Measurements from ENCODE around the gene GAL3ST3. TPM values are rescaled to one million over a fixed set of nuclear protein-coding genes. Genes with fewer than 3 reads are reported as not detected.
"Not testable (repeated sequence)": the region's sequence is repeated elsewhere in the genome, so short reads cannot be mapped to it uniquely, and the experiment has no call there.

Gene GAL3ST3
- total RNA-seq, 2 experiments from 2014 or later: not detected

DNA sequence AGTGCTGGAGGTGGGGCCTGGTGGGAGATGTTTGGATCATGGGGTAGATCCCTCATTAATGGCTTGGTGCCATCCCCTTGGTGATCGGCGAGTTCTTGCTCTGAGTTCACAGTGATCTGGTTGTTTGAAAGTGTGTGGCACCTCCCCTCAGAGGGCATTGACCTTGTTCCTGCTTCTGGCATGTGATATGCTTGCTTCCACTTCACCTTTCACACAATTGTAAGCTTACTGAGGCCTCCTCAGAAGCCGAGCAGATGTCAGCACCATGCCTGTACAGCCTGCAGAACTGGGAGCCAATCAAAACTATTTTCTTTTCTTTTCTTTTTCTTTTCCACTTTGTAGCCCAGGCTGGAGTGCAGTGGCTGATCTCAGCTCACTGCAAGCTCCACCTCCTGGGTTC, 11.6 kb downstream of the GAL3ST3 start:
- Mint-ChIP-seq H3K4me1 (no peaks in the 10 kb centered on the region), H3K9me3 (no peaks in the 10 kb centered on the region), H3K36me3 (ENCODE audit: low read depth) (no peaks in the 10 kb centered on the region), H3K27ac (no peak overlapping the region), H3K4me3 (no peak overlapping the region), H3K27me3 (peaks cover 12% of the 10 kb centered on the region)
- DNase-seq: no peak
- ChIA-PET CTCF (interaction anchor here (1.2 to 1.4 kb wide), 2 partner anchors 15 to 32 kb away, joined by 4 to 6 read pairs; no protein-coding TSS in a partner anchor), POLR2A (no interaction called here)

DNA sequence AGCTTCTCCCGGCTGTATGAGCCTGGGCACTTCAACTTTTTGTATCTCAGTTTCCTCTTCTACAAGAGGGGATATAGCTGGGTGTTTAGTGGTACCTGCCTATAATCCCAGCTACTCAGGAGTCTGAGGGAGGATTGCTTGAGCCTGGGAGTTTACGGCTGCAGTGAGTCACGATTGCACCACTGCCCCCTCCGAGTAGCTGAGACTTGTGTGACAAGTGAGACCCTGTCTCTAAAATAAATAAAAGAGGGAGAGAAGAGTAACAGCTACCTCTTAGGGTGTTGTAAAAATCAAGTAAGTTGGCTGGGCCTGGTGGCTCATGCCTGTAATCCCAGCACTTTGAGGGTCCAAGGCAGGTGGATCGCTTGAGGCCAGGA, 12.6 kb downstream of the GAL3ST3 start:
- no peaks in the 10 kb centered on the region for H3K9me3 Mint-ChIP-seq
- H3K27ac Mint-ChIP-seq: no peak overlapping the region
- H3K4me1 Mint-ChIP-seq: no peaks in the 10 kb centered on the region
- POLR2A ChIA-PET: interaction anchor here (1.1 to 1.6 kb wide), 2 partner anchors 14 to 16 kb away, joined by 4 read pairs; partner anchors contain the start of gene SF3B2
- CTCF ChIA-PET: interaction anchor here (1.0 to 2.1 kb wide), 2 partner anchors 9 to 14 kb away, joined by 6 to 20 read pairs; no protein-coding TSS in a partner anchor
- DNase-seq: no peak
- no peaks in the 10 kb centered on the region for H3K36me3 Mint-ChIP-seq (ENCODE audit: low read depth)
- no peak overlapping the region for H3K4me3 Mint-ChIP-seq
- peaks cover 12% of the 10 kb centered on the region for H3K27me3 Mint-ChIP-seq

DNA sequence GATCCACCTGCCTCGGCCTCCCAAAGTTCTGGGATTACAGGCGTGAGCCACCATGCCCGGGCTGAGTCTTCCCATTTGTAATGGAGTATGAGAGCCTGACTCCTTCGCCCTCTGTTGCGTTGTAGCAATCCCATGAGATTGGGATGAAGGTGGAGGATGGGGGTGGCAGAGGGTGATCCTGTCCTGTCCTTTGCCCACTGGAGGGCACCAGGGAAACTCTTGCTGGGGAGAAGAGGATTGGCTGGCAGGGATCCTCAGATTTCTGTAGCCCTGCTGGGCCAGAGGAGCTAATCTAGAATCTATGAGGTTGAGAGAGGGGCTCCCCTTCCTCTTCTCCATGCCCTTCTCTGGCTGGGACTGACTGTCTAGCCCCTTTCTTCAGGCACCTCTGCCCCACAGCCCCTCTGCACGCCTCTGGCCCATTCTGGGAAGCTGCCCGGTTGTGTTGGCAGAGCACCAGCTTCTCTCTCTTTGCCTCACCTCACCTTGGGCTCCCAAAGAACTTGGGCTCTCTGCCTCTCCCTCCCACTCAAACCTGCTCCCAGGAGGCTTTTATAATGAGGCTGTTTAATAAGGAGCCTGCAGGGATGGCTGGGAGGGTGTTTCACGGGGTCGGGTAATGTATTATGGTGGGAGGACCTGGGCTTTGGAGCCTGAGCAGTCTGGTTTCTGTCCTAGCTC, 13.2 kb downstream of the GAL3ST3 start:
- ChIA-PET POLR2A (interaction anchor here (1.1 to 1.6 kb wide), 2 partner anchors 13 to 16 kb away, joined by 4 read pairs; partner anchors contain the start of gene SF3B2), CTCF (interaction anchor here (1.0 to 2.1 kb wide), 2 partner anchors 10 to 14 kb away, joined by 6 to 20 read pairs; no protein-coding TSS in a partner anchor)
- no peaks in the 10 kb centered on the region for H3K9me3 Mint-ChIP-seq
- H3K4me1 Mint-ChIP-seq: no peaks in the 10 kb centered on the region
- peaks cover 12% of the 10 kb centered on the region for H3K27me3 Mint-ChIP-seq
- no peak overlapping the region for H3K4me3 Mint-ChIP-seq
- H3K36me3 Mint-ChIP-seq (ENCODE audit: low read depth): no peaks in the 10 kb centered on the region
- no peak for DNase-seq
- no peak overlapping the region for H3K27ac Mint-ChIP-seq

DNA sequence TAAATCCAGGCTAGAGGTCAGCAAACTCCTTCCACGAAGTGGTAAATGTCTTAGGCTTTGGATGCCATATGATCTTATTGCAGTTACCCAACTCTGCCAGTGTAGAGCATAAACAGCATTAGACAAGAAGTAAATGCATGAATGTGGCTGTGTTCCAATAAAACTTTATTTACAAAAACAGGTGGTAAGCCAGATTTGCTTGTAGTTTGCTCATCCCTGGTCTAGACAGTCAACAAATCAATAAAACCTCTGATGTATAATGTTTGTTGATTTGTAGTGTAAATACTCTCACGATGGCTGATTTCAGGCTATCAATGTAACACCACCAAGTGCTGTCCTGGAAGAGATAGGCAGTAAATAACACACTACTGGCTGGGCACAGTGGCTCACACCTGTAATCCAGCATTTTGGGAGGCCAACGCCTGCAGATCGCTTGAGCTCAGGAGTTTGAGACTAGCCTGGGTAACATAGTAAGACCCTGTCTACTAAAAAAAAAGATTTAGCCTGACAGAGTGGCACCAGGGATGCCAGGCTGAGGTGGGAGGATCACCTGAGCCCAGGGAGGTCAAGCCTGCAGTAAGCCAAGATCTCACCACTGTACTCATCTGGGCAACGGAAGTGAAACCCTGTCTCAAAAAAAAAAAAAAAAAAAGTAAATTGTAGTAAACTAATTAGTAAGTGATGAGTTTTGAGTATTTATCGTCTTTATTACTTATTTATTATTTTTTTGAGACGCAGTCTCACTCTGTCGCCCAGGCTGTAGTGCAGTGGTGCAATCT, 15.8 kb downstream of the GAL3ST3 start:
- Mint-ChIP-seq H3K27ac (no peak overlapping the region), H3K4me3 (no peak overlapping the region), H3K4me1 (no peaks in the 10 kb centered on the region), H3K9me3 (no peaks in the 10 kb centered on the region), H3K36me3 (ENCODE audit: low read depth) (no peaks in the 10 kb centered on the region), H3K27me3 (peaks cover 8% of the 10 kb centered on the region)
- ChIA-PET CTCF (interaction anchor here (0.7 kb wide), 2 partner anchors 767 to 1318 kb away, joined by 3 to 7 read pairs; no protein-coding TSS in a partner anchor), POLR2A (no interaction called here)
- no peak for DNase-seq

DNA sequence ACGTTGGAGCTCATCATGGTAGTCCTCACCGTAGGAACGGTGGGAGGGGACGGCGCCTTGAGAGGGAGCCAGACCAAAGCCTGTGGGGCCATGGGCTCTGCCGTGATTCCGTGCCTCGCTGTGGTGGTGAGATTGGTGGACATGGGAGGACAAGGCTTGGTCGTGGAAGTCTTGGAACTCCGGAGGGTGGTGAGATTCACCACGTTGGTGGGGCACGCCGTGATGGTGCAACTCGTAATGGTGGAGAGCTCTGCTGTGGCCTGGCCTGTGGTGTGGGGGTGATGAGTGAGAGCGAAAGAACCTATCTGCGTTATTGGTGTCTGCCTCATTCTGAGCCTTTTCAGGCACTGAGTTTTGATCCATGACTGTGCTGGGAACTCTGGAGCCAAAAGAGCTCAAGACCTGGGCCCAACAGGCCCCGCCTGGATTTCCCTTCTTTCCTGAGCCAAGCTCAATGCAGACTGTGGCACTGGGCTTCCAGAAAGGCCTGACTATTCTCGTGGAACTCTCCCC, 22.9 kb downstream of the GAL3ST3 start, which contains the start of gene CATSPER1:
TSS of gene CATSPER1 (minus strand) at position 463 of the 513 bp plus-strand sequence. CDS start at position 363, 100 bp downstream.
- CTCF ChIA-PET: interaction anchor here (0.6 to 1.4 kb wide), 2 partner anchors 19 to 277 kb away, joined by 3 to 5 read pairs; no protein-coding TSS in a partner anchor
- H3K36me3 Mint-ChIP-seq (ENCODE audit: low read depth): no peaks in the 10 kb centered on the region
- DNase-seq: no peak
- H3K27ac Mint-ChIP-seq: no peak within 1 kb of the TSS
- no peaks in the 10 kb centered on the region for H3K9me3 Mint-ChIP-seq
- H3K4me3 Mint-ChIP-seq: no peak within 1 kb of the TSS
- peaks cover 14% of the 10 kb centered on the region for H3K4me1 Mint-ChIP-seq
- POLR2A ChIA-PET: interaction anchor here (2.6 kb wide), 1 partner anchor 26 kb away, joined by 7 read pairs; the partner anchor contains the start of gene SF3B2
- peaks cover 13% of the 10 kb centered on the region for H3K27me3 Mint-ChIP-seq

DNA sequence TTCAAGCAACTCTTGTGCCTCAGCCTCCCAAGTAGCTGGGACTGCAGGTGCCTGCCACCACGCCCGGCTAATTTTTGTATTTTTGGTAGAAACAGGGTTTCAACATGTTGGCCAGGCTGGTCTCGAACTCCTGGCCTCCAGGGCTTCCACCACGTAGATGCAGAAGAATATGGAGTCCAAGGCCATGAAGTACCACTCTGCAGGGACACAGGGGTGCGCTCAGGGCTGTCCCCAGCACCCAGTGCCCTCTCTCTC, 25.8 kb downstream of the GAL3ST3 start:
- not testable (repeated sequence) for H3K36me3 Mint-ChIP-seq (ENCODE audit: low read depth); H3K27ac Mint-ChIP-seq; DNase-seq; H3K4me3 Mint-ChIP-seq; H3K9me3 Mint-ChIP-seq
- CTCF ChIA-PET: interaction anchor here (0.7 to 2.6 kb wide), 15 partner anchors 8 to 352 kb away, joined by 3 to 26 read pairs (median 6); partner anchors contain the start of genes BANF1, CCDC85B, EIF1AD and KAT5
- peaks cover 11% of the 10 kb centered on the region for H3K27me3 Mint-ChIP-seq
- POLR2A ChIA-PET: interaction anchor here (0.8 to 2.3 kb wide), 3 partner anchors 11 to 311 kb away, joined by 3 to 9 read pairs (median 4); partner anchors contain the start of genes CST6 and KAT5
- H3K4me1 Mint-ChIP-seq: peaks cover 21% of the 10 kb centered on the region

DNA sequence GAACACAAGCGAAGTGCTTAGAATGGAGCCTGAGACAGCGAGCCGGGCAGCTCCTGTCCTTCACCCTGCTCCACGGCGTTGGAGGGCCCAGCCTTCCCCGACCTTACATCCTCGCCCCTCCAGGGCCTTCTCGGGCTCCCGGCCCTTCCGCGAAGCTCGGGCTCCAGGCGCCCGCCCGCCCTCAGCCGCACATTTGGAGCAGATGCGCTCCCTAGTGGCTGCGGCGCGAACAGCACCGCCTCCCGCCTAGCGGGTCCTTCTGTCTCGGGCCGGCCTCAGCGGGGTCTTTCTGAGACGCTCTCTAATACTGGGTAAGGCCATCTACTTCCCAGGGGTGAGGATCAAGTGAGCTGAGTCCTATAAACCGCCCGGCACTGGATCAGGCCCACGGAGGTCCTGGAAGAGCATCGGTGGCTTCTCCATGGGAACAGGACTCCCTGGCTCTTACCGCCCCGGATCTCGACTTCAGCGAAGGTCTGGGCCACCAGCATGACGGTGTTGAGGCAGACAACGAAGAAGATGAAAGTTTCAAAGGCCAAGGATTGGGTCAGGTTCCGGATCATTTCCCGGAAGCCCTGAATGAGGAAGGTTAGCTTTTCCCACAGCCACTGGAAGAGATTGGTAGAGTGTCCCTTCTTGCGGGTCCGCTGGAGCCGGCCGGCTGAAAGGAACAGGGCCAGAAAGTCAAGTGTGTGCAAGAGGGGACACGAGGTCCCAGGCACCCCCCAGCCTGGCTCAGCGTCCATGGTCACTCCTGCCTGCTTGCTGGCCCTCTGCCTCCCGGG, 26.4 kb downstream of the GAL3ST3 start:
- Mint-ChIP-seq H3K4me1 (peaks cover 21% of the 10 kb centered on the region), H3K27ac (no peak overlapping the region), H3K9me3 (no peaks in the 10 kb centered on the region), H3K27me3 (peaks cover 9% of the 10 kb centered on the region), H3K4me3 (no peak overlapping the region), H3K36me3 (ENCODE audit: low read depth) (no peaks in the 10 kb centered on the region)
- DNase-seq: peak; percentile 80
- POLR2A ChIA-PET: interaction anchor here (0.6 to 2.3 kb wide), 9 partner anchors 11 to 311 kb away, joined by 3 to 9 read pairs (median 4); partner anchors contain the start of genes BANF1, CCDC85B, CST6 and EIF1AD
- CTCF ChIA-PET: interaction anchor here (0.5 to 2.6 kb wide), 37 partner anchors 9 to 384 kb away, joined by 3 to 26 read pairs (median 4); partner anchors contain the start of genes BANF1, CCDC85B, CST6 and EIF1AD

DNA sequence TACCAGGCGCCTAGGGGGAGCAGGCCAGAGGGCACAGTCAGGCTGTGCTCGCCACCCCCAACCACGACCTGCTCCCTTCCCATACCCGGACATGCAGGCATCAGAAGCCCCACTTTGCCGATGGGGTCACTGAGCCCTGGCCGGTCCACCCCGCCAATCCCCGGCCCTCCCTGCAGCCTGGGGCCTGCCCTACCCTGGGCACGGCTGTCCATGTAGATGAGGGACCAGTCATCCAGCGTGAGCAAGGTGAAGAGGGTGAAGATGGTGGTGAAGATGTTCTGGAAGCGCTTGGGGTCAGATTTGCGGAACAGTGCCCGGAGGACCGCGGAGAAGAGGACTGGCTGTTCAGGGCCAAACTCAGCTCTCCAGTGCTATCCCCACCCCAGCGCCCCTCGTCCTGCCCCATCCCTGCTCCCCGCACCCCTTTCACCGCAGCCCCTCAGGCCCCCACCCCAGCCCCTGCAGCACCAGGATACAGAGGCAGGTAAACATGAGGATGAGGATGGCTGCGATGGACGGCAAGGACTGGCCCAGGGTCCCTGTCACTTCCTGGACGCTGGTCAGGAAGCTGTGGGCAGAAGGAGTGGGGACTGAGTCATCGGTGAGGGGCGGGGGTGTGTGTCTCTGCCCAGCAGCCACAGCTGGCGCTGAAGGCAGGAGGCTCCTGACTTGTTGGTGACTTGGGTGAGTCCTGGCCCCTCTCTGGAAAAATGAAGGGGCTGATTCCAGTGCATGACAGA, 28.2 kb downstream of the GAL3ST3 start:
- H3K27me3 Mint-ChIP-seq: peaks cover 9% of the 10 kb centered on the region
- H3K27ac Mint-ChIP-seq: no peak overlapping the region
- peak; percentile 61 for DNase-seq
- H3K4me3 Mint-ChIP-seq: no peak overlapping the region
- no peaks in the 10 kb centered on the region for H3K9me3 Mint-ChIP-seq
- POLR2A ChIA-PET: interaction anchor here (1.7 kb wide), 1 partner anchor 12 kb away, joined by 6 read pairs; no protein-coding TSS in a partner anchor
- H3K4me1 Mint-ChIP-seq: peaks cover 21% of the 10 kb centered on the region
- CTCF ChIA-PET: interaction anchor here (1.5 to 2.6 kb wide), 2 partner anchors 24 kb away, joined by 4 to 26 read pairs; no protein-coding TSS in a partner anchor
- H3K36me3 Mint-ChIP-seq (ENCODE audit: low read depth): no peaks in the 10 kb centered on the region

DNA sequence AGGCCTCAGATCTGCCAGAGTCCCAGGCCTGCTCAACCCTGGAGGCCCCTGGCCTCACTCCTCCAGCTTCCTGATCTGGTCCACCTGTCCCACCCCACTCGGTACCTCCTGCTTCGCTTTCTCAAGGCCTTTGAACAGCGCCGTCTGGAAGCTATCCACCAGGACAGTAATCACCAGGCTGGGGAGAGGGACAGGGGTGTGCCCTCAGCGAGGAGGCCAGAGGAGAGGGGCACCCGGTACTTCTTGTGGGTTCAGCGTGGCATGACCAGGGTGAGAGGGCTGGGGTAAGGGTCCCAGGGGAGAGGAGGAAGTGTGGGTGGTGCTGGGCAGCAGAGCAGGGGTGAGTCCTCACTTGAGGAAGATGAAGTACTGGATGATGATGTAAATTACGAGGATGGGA, 28.7 kb downstream of the GAL3ST3 start:
- Mint-ChIP-seq H3K4me1 (peaks cover 21% of the 10 kb centered on the region), H3K36me3 (ENCODE audit: low read depth) (no peaks in the 10 kb centered on the region), H3K27me3 (peaks cover 9% of the 10 kb centered on the region), H3K4me3 (no peak overlapping the region), H3K27ac (no peak overlapping the region), H3K9me3 (no peaks in the 10 kb centered on the region)
- no peak for DNase-seq
- POLR2A ChIA-PET: no interaction called here
- CTCF ChIA-PET: interaction anchor here (1.5 kb wide), 1 partner anchor 25 kb away, joined by 4 read pairs; no protein-coding TSS in a partner anchor

DNA sequence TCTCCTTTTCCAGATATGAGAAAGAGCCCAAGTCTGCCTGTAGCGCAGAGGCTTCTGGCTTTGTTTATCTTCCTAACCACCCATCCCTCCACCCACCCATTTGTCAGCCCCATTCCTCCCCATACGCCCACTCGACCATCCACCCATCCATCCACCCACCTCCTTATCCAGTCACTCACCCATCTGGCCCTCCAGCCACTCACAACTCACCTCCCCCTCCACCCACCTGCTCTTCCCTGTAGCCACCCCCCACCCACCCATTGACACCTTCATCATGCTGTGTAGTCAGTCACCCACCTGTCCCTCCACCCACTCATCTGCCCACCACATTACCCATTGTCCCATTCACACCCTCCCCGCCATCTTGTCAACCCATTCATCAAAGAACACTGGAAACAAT, 31.6 kb downstream of the GAL3ST3 start:
- peaks cover 16% of the 10 kb centered on the region for H3K4me1 Mint-ChIP-seq
- H3K9me3 Mint-ChIP-seq: no peaks in the 10 kb centered on the region
- ChIA-PET CTCF (interaction anchor here (1.0 to 1.1 kb wide), 2 partner anchors 8 to 27 kb away, joined by 3 read pairs; no protein-coding TSS in a partner anchor), POLR2A (no interaction called here)
- peaks cover 9% of the 10 kb centered on the region for H3K27me3 Mint-ChIP-seq
- H3K4me3 Mint-ChIP-seq: no peak overlapping the region
- H3K36me3 Mint-ChIP-seq (ENCODE audit: low read depth): no peaks in the 10 kb centered on the region
- H3K27ac Mint-ChIP-seq: no peak overlapping the region
- no peak for DNase-seq

DNA sequence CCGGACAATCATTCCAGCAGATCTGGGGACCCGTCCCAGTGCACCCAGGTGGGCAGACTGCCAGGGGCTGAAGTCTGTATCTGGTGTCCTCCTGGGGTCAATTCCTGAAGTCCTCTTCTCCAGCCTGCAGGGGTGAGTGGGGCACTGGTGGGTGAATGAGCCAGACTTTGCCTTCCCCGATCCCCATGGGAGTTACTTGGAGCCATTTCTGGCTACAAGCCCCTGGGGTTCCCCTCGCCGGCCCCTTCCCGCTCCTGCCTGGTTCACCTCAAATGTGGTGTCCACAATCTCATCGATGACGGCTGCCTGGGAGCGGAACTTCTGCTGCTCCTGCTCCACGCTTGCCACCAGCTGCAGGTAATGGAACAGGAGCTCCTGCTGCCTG, 32.2 kb downstream of the GAL3ST3 start:
- Mint-ChIP-seq H3K4me3 (no peak overlapping the region), H3K27me3 (peaks cover 12% of the 10 kb centered on the region), H3K27ac (no peak overlapping the region), H3K4me1 (peaks cover 14% of the 10 kb centered on the region), H3K9me3 (no peaks in the 10 kb centered on the region), H3K36me3 (ENCODE audit: low read depth) (no peaks in the 10 kb centered on the region)
- ChIA-PET POLR2A (interaction anchor here (1.1 kb wide), 1 partner anchor 14 kb away, joined by 3 read pairs; the partner anchor contains the start of gene BANF1), CTCF (no interaction called here)
- DNase-seq: no peak

Measured in activated CD4-positive, alpha-beta memory T cell treated with anti-CD3 and anti-CD28 coated beads, Interleukin-2, amount 10 ng/mL, durations not matched to agents 7 days and 5 days (primary cell).